NCI-H2227 (cell line): ENCODE data around the gene CNTNAP5.

Source experiments
- DNase-seq: peaks from one replicate; lab custom pipeline; 2025; ENCODE audit not compliant: unreplicated experiment; lab: John Stamatoyannopoulos, UW

The CNTNAP5 gene

GRCh38 chr2:124774781-124775180 lies 749.7 kb downstream of the CNTNAP5 start:
- no peak for DNase-seq

GRCh38 chr2:124776332-124776731 lies 751.2 kb downstream of the CNTNAP5 start:
- no peak for DNase-seq

GRCh38 chr2:124778076-124778475 lies 753.0 kb downstream of the CNTNAP5 start:
- DNase-seq = no peak

GRCh38 chr2:124796647-124797046 lies 771.6 kb downstream of the CNTNAP5 start:
- DNase-seq = no peak

- no peak for DNase-seq
These were observed 772.0 kb downstream of the CNTNAP5 start for GRCh38 chr2:124797049-124797448.

GRCh38 chr2:124798551-124798950 lies 773.5 kb downstream of the CNTNAP5 start:
- no peak for DNase-seq

GRCh38 chr2:124804014-124804940 lies 779.2 kb downstream of the CNTNAP5 start:
- peak; percentile 4 for DNase-seq

GRCh38 chr2:124805060-124805459 lies 780.0 kb downstream of the CNTNAP5 start:
- DNase-seq = no peak

- DNase-seq = no peak
These were observed 785.0 kb downstream of the CNTNAP5 start for GRCh38 chr2:124810132-124810531.

GRCh38 chr2:124814968-124815745 lies 790.1 kb downstream of the CNTNAP5 start:
- DNase-seq = no peak

- DNase-seq = no peak
These were observed 790.9 kb downstream of the CNTNAP5 start for GRCh38 chr2:124816007-124816406.

GRCh38 chr2:124822516-124822915 lies 797.4 kb downstream of the CNTNAP5 start:
- no peak for DNase-seq

- DNase-seq = no peak
These were observed 799.4 kb downstream of the CNTNAP5 start for GRCh38 chr2:124824441-124824840.

- DNase-seq = no peak
These were observed 807.4 kb downstream of the CNTNAP5 start for GRCh38 chr2:124832521-124832920.

- no peak for DNase-seq
These were observed 809.2 kb downstream of the CNTNAP5 start for GRCh38 chr2:124834331-124834730.

GRCh38 chr2:124835331-124835730 lies 810.2 kb downstream of the CNTNAP5 start:
- DNase-seq = no peak

GRCh38 chr2:124836416-124836815 lies 811.3 kb downstream of the CNTNAP5 start:
- no peak for DNase-seq

- no peak for DNase-seq
These were observed 812.4 kb downstream of the CNTNAP5 start for GRCh38 chr2:124837496-124837895.

GRCh38 chr2:124838406-124838805 lies 813.3 kb downstream of the CNTNAP5 start:
- DNase-seq = no peak

GRCh38 chr2:124867247-124867646 lies 842.2 kb downstream of the CNTNAP5 start:
- DNase-seq = no peak

GRCh38 chr2:124874219-124874618 lies 849.1 kb downstream of the CNTNAP5 start:
- no peak for DNase-seq

GRCh38 chr2:124874676-124875075 lies 849.6 kb downstream of the CNTNAP5 start:
- DNase-seq = no peak
